DMS79 (cell line): ENCODE data around the gene ABCE1.

Source experiments
- DNase-seq: peaks from one replicate; lab custom pipeline; 2025; lab: John Stamatoyannopoulos, UW

The ABCE1 gene

GRCh38 chr4:145097821-145098674 lies at the start of gene ABCE1, which contains the start of gene ANAPC10:
TSS of gene ABCE1 (plus strand) at chr4:145098311. CDS start at chr4:145104413, 6,102 bp downstream.
TSS of gene ANAPC10 (minus strand) at chr4:145098196. CDS start at chr4:145096099, 2,097 bp downstream.
- DNase-seq = peak; percentile 89

- no peak for DNase-seq
Measured at GRCh38 chr4:145048817-145049216, 49.3 kb upstream of the ABCE1 start.

- DNase-seq = no peak
Measured at GRCh38 chr4:145049241-145049640, 48.9 kb upstream of the ABCE1 start.

GRCh38 chr4:145055533-145056257 lies 42.4 kb upstream of the ABCE1 start:
- DNase-seq = no peak

- no peak for DNase-seq
Measured at GRCh38 chr4:145056325-145057130, 41.6 kb upstream of the ABCE1 start.

GRCh38 chr4:145058256-145058655 lies 39.9 kb upstream of the ABCE1 start:
- no peak for DNase-seq

- DNase-seq = no peak
Measured at GRCh38 chr4:145061318-145061920, 36.7 kb upstream of the ABCE1 start.

- DNase-seq = no peak
Measured at GRCh38 chr4:145066063-145066501, 32.0 kb upstream of the ABCE1 start.

- DNase-seq = no peak
Measured at GRCh38 chr4:145069361-145069760, 28.8 kb upstream of the ABCE1 start.

GRCh38 chr4:145071560-145071959 lies 26.6 kb upstream of the ABCE1 start:
- no peak for DNase-seq

- no peak for DNase-seq
Measured at GRCh38 chr4:145075742-145076468, 22.2 kb upstream of the ABCE1 start.

- DNase-seq = no peak
Measured at GRCh38 chr4:145076469-145076855, 21.6 kb upstream of the ABCE1 start.

GRCh38 chr4:145081756-145082155 lies 16.4 kb upstream of the ABCE1 start:
- no peak for DNase-seq

GRCh38 chr4:145083891-145084605 lies 14.1 kb upstream of the ABCE1 start:
- DNase-seq = no peak

- no peak for DNase-seq
Measured at GRCh38 chr4:145090380-145090779, 7.7 kb upstream of the ABCE1 start.

- no peak for DNase-seq
Measured at GRCh38 chr4:145093638-145094037, 4.5 kb upstream of the ABCE1 start.

GRCh38 chr4:145097331-145097820 lies 735 bp upstream of the ABCE1 start:
- no peak for DNase-seq

GRCh38 chr4:145098675-145099037 lies 545 bp downstream of the ABCE1 start:
- no peak for DNase-seq

GRCh38 chr4:145099653-145100052 lies 1.5 kb downstream of the ABCE1 start:
- no peak for DNase-seq

- no peak for DNase-seq
Measured at GRCh38 chr4:145101091-145101490, 3.0 kb downstream of the ABCE1 start.
